Measurements from ENCODE around the gene TMEM225B. TPM values are rescaled to one million over a fixed set of nuclear protein-coding genes. Genes with fewer than 3 reads are reported as not detected.
"Not testable (repeated sequence)": the region's sequence is repeated elsewhere in the genome, so short reads cannot be mapped to it uniquely, and the experiment has no call there.

Gene TMEM225B
- total and polyA plus RNA-seq, 10 donors: 0.43 to 1.6 (median 1.0) TPM; not detected in 2

DNA sequence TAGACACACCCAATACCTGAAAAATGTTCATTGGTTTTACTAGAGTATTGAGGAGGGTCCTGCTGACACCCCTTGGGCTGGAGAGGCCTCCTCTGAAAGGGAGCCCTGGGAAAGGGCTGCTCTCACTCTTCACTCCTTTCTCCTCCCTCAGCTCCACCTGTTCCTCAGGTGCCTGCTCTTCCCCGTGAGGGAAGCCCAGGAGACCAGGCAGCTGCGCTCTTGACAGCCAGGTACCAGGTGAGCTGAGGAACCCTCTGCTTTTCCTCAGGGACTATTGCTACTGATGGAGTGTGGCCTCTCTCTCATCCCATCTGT lies 36.4 kb upstream of the TMEM225B start:
- 85 to 100% (median 97%) methylated on average over 2 of the region's 2 CpGs for WGBS, 5 donors
- no peaks in the 10 kb centered on the region for H3K27me3 ChIP-seq (replicated peaks in 1 of 7)
- intact Hi-C loops (cut with DNase I; ENCODE audit: low total_unique reads): no loop called here
- TF ChIP-seq CTCF (IDR thresholded peaks at IDR 0.05 in 8 of 11, conservative IDR thresholded peaks at IDR 0.05 in 3 of 11) (no peak), POLR2A (IDR thresholded peaks at IDR 0.05) (no peak), POLR2AphosphoS5 (IDR thresholded peaks at IDR 0.05) (no peak)
- H3K9me3 ChIP-seq: no peaks in the 10 kb centered on the region
- DNase-seq: no peak
- H3K4me1 ChIP-seq: peaks cover 14 to 62% (median 38%) of the 10 kb centered on the region in 6 donors
- peaks cover 0 to 71% (median 66%) of the 10 kb centered on the region in 6 donors for H3K36me3 ChIP-seq
- H3K27ac ChIP-seq: no peak overlapping the region
- H3K4me3 ChIP-seq: no peak overlapping the region

GRCh38 chr7:99562114-99562784 lies 35.8 kb upstream of the TMEM225B start:
- no peak for DNase-seq
- Histone ChIP-seq H3K27ac (no peak overlapping the region), H3K36me3 (peaks cover 0 to 73% (median 64%) of the 10 kb centered on the region in 6 donors), H3K4me3 (no peak overlapping the region), H3K9me3 (no peaks in the 10 kb centered on the region), H3K27me3 (replicated peaks in 1 of 7) (no peaks in the 10 kb centered on the region), H3K4me1 (peaks cover 10 to 56% (median 32%) of the 10 kb centered on the region in 6 donors)
- WGBS, 5 donors: 85 to 97% (median 93%) methylated on average over 9 of the region's 9 CpGs
- intact Hi-C loops (cut with DNase I; ENCODE audit: low total_unique reads): no loop called here
- TF ChIP-seq POLR2A (IDR thresholded peaks at IDR 0.05) (no peak), CTCF (IDR thresholded peaks at IDR 0.05 in 8 of 11, conservative IDR thresholded peaks at IDR 0.05 in 3 of 11) (no peak), POLR2AphosphoS5 (IDR thresholded peaks at IDR 0.05) (no peak)

GRCh38 chr7:99562832-99563231 lies 35.2 kb upstream of the TMEM225B start:
- H3K36me3 ChIP-seq: peaks cover 0 to 78% (median 64%) of the 10 kb centered on the region in 6 donors
- H3K27me3 ChIP-seq (replicated peaks in 1 of 7): no peaks in the 10 kb centered on the region
- 62 to 82% (median 76%) methylated on average over 2 of the region's 2 CpGs for WGBS, 5 donors
- DNase-seq: no peak
- no peak overlapping the region for H3K4me3 ChIP-seq
- no peaks in the 10 kb centered on the region for H3K9me3 ChIP-seq
- no peak overlapping the region for H3K27ac ChIP-seq
- peaks cover 7 to 50% (median 27%) of the 10 kb centered on the region in 6 donors for H3K4me1 ChIP-seq
- TF ChIP-seq POLR2A (IDR thresholded peaks at IDR 0.05): no peak
- TF ChIP-seq CTCF (IDR thresholded peaks at IDR 0.05 in 8 of 11, conservative IDR thresholded peaks at IDR 0.05 in 3 of 11): no peak
- no peak for TF ChIP-seq POLR2AphosphoS5 (IDR thresholded peaks at IDR 0.05)
- intact Hi-C loops (cut with DNase I; ENCODE audit: low total_unique reads): no loop called here

GRCh38 chr7:99563650-99564049 lies 34.4 kb upstream of the TMEM225B start:
- no peak for DNase-seq
- peaks cover 0 to 87% (median 68%) of the 10 kb centered on the region in 6 donors for H3K36me3 ChIP-seq
- WGBS, 5 donors: 92 to 97% (median 95%) methylated on average over 10 of the region's 10 CpGs
- H3K27ac ChIP-seq: no peak overlapping the region
- H3K27me3 ChIP-seq (replicated peaks in 1 of 7): no peaks in the 10 kb centered on the region
- intact Hi-C loops (cut with DNase I; ENCODE audit: low total_unique reads): no loop called here
- H3K9me3 ChIP-seq: no peaks in the 10 kb centered on the region
- H3K4me1 ChIP-seq: peaks cover 7 to 48% (median 26%) of the 10 kb centered on the region in 6 donors
- no peak overlapping the region for H3K4me3 ChIP-seq
- TF ChIP-seq POLR2A (IDR thresholded peaks at IDR 0.05) (no peak), POLR2AphosphoS5 (IDR thresholded peaks at IDR 0.05) (no peak), CTCF (IDR thresholded peaks at IDR 0.05 in 8 of 11, conservative IDR thresholded peaks at IDR 0.05 in 3 of 11) (no peak)

DNA sequence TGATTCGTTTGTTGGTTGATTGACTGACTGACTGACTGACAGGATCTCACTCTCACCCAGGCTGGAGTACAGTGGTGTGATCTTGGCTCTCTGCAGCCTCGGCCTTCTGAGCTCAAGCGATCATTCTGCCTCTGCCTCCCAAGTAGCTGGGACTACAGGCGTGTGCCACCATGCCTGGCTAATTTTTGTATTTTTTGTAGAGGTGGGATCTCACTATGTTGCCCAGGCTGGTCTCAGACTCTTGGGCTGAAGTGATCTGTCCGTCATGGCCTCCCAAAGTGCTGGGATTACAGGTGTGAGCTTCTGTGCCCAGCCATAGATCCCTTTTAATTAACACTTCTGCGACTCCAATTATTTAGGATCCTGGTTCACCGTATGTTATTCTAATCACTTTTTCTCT lies 29.3 kb upstream of the TMEM225B start:
- H3K36me3 ChIP-seq: peaks cover 0 to 100% (median 61%) of the 10 kb centered on the region in 6 donors
- H3K27ac ChIP-seq; intact Hi-C loops (cut with DNase I; ENCODE audit: low total_unique reads); H3K9me3 ChIP-seq; H3K27me3 ChIP-seq (replicated peaks in 1 of 7); H3K4me1 ChIP-seq; H3K4me3 ChIP-seq; DNase-seq: not testable (repeated sequence)
- WGBS, 5 donors: 96 to 98% (median 97%) methylated on average over 7 of the region's 7 CpGs

Data from spleen (tissue), 11 donors.